ENCODE measurements around the gene CISD2.
"Not testable (repeated sequence)": the region's sequence is repeated elsewhere in the genome, so short reads cannot be mapped to it uniquely, and the experiment has no call there.

Gene CISD2, protein sequence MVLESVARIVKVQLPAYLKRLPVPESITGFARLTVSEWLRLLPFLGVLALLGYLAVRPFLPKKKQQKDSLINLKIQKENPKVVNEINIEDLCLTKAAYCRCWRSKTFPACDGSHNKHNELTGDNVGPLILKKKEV

DNA sequence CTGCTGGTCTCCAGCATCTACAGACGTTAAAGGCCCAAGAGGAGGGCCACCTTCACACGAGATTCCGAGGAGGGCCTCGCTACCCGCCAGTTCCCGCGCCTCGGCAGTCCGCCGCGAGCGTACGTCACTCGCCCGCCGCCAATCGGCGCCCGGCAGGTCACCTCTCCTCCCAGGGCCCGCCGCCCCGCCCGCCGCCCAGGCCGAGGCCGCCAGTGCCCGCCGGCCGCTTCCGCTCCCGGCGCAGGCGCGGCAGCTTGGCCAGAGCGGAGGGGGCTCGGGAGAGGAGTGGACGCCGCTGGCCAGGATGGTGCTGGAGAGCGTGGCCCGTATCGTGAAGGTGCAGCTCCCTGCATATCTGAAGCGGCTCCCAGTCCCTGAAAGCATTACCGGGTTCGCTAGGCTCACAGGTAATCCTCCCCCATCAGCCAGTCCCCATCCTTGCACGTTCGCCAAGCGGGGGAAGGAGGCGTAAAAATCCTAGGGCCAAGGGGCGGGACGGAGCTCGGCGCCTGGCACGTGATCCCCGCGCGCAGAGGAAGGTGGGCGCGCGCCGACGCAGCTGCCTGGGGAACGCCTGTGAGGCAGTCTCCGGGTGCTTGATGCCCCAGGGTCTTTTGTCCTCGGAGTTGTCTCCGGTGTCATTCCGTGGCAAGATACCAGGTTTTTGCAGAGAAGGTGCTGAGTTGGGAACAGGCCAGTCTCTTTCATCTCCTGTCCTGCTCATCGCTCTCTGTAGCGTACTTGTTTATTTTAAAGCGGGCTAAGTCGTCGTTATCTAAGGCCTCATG lies at the start of gene CISD2:
Gene CISD2 (plus strand): TSS at position 212 of the 788 bp plus-strand sequence. CDS start 93 bp downstream, at position 305.
- peak; percentile 93 for DNase-seq

DNA sequence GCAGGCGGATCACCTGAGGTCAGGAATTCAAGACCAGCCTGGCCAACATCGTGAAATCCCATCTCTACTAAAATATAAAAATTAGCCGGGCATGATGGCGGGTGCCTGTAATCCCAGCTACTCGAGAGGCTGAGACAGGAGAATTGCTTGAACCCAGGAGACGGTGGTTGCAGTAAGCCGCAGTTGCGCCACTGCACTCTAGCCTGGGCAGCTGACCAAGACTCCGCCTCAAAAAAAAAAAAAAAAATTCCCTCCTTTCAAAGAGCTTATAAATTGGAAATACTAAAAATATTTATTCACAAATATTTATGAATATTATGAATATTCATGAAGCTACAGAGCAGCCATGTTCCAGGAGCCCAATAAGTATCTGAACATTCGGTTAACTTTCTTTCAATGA lies 49.7 kb upstream of the CISD2 start:
- DNase-seq = not testable (repeated sequence)

DNA sequence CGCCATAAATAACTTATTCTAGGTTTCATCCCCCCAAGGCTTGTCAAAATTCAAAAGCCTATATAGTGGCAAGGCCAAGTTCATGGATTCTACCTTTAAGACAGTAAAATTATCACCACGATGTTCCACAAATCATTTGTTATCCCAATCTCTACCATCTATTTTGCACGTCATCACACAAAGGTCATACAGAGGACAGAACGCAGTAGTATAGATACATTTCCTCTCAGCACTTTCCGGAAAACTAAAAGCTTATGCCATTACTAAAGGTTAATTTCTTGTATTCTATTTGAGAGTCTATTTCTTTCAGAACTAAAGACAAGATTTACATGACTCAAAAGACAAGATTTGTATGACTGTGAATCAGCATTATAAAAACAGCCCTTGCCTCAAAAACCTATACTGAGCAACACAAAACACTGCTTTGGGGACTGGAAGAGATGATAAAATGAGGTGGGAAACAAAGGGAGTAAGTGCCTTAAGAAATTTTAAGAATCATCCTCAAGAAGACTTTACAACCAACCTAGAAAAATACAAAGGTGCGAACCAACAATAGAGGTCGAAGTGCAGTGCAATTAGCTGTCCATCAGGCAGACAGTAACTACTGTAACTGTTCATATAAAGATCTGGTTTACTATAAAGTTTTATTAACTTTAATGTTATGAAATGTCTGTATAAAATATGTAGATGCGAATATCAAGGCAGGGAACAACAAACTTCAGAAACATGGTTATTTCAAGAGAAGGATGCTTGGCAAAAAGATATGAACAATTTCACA lies 49.0 kb upstream of the CISD2 start:
- DNase-seq = no peak

DNA sequence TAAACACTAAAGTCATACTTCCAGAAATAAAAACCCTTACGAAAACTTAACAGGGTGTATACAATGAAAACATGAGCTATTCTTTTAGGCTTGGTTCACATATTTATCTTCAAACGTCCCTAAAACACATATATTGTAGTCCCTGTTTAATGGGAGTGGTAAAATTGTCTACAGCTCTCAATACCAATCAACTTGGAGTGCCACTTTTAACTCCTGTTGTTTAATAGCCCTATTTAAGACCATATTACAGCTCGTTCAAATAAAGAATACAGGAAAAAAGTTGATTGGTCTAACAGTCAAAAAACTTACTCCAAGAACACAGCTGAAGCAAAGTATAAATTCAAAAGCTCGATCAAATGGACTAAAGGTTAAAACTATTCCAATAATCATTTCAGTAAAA lies 45.3 kb upstream of the CISD2 start:
- no peak for DNase-seq

DNA sequence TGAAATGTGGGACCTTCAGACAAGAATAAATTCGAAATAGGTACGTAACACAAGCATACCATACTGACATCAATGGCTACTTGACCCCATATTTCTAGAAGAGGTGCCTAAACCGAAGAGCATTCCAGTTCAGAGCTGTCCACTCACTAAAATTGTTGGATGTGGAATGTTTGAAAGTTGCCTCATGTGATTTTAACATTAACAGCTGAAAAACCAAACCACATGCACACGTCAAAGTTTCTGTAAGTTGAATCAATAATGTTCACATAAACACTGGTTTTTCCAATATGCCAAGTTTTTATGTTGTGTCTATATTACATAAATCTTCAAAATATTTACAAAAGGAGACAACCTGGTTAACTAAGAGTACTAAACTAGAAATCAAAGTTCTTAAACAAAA lies 44.9 kb upstream of the CISD2 start:
- DNase-seq = no peak

DNA sequence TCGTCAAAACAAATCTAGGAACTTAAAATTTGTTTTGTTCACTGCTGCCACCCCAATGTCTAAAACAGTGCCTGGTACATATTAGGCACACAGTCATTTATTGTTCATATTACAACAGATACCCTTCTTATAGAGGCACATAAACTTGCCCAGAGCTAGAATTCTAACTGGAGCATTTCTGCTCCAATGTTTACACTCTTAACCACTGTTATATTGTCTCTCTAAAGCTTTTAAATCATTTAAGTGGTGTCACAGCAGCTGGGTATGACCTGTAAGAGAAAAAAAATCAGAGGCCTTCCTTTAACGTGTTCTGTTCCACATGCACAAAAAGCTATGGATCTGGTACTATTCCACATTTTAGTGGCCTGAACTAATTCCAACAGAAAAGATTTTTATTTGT lies 44.4 kb upstream of the CISD2 start:
- no peak for DNase-seq

DNA sequence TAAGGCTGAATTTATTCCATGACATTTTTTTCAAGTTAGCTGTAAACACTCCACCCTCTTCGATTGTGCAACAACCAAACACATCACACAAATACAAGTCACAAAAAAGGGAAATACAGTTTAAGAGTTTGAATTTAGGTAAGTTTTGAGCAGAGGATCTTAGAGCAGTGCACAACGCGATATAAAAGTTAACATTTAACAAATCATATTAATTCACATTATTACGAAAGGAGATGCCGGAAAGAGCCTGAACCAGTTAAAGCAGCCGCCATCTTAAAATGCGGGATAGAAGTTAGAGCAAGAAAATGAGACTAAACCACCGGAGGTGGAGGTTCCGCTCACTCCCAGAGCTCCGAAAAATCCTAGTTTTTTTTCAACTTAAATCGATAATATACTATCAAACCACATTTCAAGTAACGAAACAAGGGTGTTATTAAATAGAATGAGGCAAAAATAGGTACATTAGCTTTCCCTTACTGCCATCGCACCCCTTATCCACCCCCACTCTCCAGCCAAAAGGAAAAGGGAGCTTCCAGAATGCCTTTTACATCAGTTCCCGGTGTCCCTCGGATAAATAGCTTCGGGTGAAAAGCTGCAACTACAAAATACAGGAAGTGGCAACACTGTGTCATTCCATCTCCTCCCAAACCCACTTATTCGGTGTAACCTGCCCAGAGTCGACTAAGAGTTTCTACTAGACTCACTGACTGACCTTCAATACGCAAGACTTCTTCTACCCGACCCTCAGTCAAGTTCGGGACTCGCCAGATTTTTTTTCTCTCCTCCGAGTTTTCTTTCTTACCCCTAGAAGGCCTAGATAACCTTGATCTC lies 43.3 kb upstream of the CISD2 start:
- DNase-seq = peak; percentile 35

DNA sequence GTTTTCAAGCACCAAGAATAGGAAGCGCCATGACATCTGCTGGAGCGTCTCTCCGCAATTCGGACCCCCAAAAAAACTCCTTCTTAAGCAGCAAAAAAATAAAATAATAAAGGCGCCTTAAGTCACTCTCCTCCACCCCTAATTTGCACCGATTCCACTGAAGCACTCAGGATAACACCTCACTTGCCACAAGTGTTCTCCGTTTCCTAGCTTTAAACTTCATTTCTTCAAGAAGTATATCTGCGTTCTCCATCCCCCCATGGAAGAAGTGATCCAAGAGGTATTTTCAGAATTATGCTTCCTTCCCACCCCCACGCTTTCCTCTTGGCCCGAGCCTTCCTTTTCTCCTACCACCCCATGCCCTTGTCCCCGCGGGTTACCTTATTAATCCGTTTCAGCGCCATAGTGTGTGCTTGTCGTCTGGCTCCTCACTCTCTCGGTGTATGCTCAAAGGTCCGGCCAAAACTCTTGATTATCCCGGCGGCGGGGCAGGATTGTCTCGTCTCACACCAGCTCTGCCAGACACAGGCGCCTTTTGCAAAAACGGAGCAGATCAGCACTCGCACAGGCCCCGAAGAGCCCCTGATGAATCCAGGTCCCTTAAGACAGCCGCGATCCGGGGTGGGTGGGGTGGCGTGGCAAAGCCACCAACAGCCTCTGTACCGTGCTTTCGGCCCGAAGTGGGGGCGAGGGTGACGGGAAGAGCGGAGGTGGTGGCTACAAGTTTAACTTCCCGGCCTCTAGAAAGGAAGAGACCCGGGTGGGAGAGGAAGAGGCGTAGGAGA lies 42.5 kb upstream of the CISD2 start:
- DNase-seq = peak; percentile 41

DNA sequence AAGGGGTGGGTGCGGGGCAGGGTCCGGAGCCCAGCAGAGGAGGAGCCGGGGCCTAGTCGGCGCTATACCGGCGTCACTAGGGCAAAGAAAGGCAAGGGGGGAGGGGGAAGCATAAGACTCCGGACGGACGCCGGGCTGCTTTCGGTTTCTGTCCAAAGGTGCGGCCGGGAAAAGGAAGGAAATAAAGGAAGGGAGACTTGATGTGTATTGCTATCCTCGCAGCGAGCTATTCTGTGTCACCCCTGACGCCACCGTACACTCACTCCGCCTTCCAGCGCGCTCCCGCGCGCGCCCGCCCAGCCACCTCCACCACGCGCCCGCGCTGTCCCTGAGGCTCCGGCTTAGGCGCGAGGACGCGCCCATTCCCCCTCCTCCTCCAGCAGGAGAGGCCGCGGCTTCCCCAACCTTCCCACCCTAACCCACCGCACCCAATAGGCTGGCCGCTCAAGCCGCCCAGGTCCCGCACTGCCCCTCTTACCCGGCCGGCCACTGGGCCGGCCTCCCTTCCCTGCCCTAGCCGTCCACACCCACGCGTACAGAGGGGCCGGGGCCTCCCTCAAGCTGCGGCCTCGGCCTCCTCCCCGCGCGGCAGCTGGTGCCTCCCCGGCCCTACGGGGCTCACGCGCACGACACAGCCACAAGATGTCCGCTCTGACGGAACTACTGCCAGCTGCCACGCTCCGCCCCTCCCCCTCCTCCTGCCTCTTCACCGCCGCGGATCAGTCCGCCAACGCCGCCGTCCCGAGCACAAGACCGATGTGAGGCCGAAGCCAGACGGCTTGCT lies 41.7 kb upstream of the CISD2 start, which contains the start of gene UBE2D3:
Gene UBE2D3 (minus strand): TSS at position 662 of the 784 bp plus-strand sequence. CDS start 1,043 bp downstream, outside the sequence.
- peak; percentile 92 for DNase-seq

DNA sequence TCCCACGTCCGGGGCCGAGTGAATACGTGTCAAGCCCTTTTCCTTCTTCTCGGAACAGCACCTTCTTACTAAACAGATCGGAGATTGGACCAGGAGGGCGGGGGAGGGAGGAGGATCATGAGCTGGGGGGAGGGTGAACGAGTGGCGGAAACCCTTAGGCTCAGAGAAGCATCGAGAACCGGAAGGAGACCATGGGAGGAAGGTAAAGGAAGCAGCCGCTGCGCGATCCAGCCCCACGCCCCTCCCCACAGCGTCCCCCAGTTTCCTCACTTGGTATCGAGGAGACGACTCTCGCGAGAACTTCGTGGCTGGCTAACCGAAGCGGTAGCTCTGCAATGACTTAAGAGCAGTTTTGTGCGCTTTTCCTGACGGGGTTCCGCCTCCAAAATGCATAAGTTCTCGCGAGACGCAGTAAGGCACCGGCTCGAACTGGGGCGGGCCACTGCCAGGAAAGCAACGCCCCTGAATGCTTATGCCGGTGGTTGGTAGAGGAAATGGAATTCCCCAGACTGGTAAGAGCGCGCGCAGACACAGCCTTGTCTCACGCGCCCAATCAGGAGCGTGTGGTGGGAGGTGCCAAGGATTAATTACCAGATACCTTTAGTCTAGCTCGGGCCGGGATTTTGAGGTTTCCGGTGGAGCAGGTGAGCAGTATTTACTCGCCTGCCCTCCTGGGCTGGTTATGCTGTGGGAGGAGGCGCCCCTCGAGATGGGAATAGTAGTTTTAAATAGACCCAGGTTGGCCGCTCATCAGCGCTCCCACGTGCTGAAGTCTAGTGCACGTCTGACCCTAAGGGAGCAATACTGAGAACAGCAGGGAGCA lies 40.9 kb upstream of the CISD2 start:
- DNase-seq = peak; percentile 99

DNA sequence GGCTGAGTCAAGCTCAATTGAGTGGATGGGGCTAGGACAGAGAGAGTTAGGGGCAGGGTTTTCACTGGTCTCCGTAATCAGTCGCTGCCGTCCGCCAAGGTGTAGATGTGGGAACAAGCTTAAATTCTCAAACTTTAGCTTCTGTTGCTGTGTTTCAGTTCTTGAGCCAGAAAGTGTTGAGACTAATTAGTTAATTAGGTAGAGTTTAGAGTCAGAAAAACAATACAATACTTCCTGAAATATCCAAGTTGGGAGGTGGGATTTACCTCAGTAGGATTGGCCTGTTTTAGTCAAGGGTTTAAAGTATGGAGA lies 40.3 kb upstream of the CISD2 start:
- DNase-seq = no peak

DNA sequence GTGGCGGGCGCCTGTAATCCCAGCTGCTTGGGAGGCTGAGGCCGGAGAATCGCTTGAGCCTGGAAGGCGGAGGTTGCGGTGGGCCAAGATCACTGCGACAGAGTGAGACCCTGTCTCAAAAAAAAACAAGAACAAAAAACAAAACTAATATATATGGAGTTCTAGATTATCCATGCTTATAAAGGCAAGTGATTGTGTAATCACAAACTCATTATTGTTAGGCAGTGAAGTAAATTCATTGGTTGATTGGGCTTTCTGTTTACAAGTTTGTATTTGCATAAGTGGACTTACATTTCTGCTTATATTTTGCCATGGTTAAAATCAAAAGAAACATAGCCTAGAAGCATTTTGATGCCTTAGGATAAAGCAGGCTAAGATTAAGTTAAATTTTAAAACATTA lies 39.0 kb upstream of the CISD2 start:
- DNase-seq = no peak

DNA sequence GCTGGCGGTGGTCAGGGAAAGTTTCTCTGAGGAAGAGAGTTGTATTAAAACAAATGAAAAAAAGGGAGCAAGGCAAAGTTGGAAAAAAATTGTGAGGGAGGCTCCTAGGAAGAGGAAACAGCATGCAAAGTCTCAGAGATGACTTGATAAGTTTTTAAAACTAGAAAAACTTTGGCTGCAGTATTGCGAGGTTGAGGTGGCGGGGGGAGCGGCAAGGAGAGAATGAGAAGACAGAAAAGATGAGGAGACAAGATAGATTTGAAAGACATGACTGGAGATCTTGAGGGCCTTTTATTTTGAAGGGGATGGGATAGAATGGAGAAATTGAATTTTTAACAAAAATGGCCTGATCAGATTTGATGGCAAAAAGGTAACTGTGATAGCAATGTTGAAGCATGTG lies 36.7 kb upstream of the CISD2 start:
- DNase-seq = no peak

DNA sequence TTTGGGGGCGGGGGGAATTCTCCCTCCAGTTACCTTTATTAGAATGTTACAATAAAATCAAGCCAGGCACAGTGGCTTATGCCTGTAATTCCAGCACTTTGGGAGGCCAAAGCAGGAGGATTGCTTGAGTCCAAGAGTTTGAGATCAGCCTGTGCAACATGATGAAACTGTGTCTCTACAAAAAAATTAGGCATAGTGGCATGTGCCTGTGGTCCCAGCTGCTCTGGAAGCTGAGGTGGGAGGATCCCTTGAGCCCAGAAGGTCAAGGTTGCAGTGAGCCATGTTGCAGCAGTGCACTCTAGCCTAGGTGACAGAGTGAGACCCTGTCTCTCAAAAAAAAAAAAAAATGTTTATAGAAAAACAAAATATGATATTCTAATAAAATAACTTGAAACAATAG lies 36.1 kb upstream of the CISD2 start:
- DNase-seq = no peak

DNA sequence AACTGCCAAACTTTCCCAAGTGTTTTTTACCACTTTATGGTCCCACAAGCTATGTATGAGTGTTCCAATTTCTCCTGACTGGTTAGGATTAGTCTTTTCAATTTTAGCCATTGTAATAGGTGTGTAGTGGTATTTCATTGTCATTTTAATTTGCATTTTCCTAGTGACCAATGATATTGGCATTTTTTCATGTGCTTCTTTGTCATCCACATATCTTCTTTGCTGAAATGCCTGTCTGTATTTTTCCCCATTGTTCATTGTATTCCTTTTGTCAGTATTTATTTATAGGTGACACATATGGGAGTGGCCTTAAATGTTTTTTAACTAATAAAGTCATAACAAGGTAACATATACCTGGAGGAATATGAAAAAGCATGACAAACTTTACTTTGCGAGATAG lies 32.2 kb upstream of the CISD2 start:
- no peak for DNase-seq

DNA sequence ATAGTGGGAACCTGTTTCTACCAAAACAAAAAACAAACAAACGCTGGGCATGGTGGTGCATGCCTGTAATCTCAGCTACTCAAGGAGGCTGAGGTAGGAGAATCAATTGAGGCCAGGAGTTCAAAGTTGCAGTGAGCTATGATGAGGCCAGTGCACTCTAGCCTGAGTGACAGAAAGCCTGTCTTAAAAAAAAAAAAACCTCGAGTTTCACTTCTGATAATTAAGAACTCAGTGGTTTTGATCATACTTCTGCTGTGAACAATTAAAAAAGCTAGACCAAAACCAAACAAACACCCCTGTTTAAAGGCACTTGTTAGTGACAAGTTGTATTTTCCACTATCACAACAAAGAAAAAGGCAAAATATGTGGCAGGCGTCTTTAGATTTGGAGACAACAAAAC lies 26.4 kb upstream of the CISD2 start:
- DNase-seq = no peak

DNA sequence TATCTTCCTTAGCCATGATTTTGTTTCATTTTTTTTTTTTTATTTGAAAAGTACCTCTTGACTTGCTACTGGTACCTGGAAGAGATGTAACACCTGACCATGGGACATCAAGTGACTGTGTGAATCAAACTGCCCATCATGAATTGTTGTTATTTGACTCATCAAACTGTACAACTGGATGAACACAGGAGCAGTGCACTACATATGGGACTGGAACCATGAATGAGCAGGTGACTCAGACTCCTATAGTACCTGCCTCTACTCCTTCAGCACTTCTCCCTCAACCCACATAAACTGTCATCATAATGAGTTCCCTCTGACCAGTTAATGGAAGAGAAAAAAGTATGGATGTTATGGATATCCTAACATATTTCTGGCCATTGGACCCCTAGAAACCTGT lies 25.5 kb upstream of the CISD2 start:
- no peak for DNase-seq

DNA sequence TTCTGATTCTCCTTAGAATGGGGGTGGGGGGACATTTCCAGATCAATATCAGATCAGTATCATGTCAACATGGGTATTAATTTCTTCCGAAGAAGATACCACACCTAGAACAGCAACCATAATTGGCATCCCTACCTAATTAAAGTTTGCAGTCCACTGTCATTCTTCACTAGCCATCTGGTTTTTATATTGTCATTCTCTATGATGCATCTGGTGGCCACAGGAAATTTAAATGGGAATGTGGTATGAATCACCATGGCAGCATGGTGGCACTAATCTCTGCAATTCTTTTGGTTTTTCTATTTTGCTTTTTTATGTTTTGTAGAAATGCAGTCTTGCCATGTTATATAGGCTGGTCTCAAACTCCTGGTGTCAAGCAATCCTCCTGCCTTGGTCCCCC lies 24.9 kb upstream of the CISD2 start:
- DNase-seq = no peak

DNA sequence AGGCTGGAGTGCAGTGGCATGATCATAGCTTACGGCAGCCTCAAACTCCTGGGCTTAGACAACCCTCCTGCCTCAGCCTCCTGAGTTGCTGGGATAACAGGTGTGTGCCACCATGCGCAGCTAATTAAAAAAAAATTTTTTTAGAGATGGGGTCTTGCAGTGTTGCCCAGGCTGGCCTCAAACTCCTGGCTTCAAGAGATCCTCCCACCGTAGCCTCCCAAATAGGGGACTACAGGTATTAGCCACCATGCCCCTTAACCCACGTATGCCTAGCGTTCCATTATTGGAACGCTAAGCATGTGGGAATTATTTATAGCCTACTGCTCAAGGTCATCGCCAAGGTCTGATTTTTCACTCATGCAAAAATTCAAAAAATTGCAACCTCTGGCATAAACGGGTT lies 21.1 kb upstream of the CISD2 start:
- no peak for DNase-seq

DNA sequence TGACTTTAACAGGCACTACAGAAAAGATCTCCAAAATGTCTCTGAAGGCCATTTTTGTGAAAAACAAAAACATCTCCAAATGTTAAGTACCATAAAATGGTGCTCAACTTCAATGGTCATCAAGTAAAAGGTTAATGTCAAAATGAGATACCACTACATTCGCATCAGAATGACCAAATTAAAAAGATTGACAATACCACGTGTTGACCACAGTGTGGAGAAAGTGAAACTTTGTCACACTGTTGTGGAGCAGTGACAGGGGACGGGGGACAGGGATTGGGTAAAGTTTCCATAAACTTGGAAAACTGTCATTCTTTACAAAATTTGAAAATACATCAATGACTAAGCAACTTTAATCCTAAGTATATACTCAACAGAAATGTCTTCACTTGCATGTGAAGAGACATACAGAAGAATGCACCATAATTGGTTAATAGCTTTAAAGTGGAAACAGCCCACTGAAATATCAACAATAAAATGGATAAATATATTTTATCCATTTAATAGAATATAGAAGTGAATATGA lies 19.1 kb upstream of the CISD2 start:
- DNase-seq = no peak

All from NCI-H82 (cell line).